GM23248 (cell line): Measurements from ENCODE around the gene NCAM1. TPM values are rescaled to one million over a fixed set of nuclear protein-coding genes. Genes with fewer than 3 reads are reported as not detected.

Experiments used
- DNase-seq: peaks from one replicate; pipeline ENCODE4 v3.0.0-alpha.2; 2015
- H2AFZ ChIP-seq: fragments of 200-600 bp; sonication (generic); 2 replicates; pipeline ENCODE4 v1.6.1; 2016; ENCODE audit warnings: antibody characterized with exemption
- H3F3A ChIP-seq: fragments of 200-600 bp; sonication (generic); 2 replicates; pipeline ENCODE4 v1.6.1; 2016; ENCODE audit warnings: mild to moderate bottlenecking, antibody characterized with exemption, mixed run types; ENCODE audit not compliant: insufficient read depth
- H3K27ac ChIP-seq: fragments of 200-600 bp; sonication (generic); 2 replicates; pipeline ENCODE4 v1.5.1; 2016; ENCODE audit warnings: mild to moderate bottlenecking
- H3K27me3 ChIP-seq: fragments of 200-600 bp; sonication (generic); replicated peaks from 2 replicates; pipeline ENCODE4 v1.6.1; 2016; ENCODE audit warnings: mild to moderate bottlenecking; ENCODE audit not compliant: insufficient read depth
- H3K36me3 ChIP-seq: fragments of 200-600 bp; sonication (generic); 2 replicates; pipeline ENCODE4 v1.6.1; 2016; ENCODE audit warnings: low read depth, mild to moderate bottlenecking
- H3K4me1 ChIP-seq: fragments of 200-600 bp; sonication (generic); 2 replicates; pipeline ENCODE4 v1.6.1; 2016; ENCODE audit warnings: mild to moderate bottlenecking; ENCODE audit not compliant: insufficient read depth
- H3K4me2 ChIP-seq: fragments of 200-600 bp; sonication (generic); one replicate; pipeline ENCODE4 v1.6.1; 2016; ENCODE audit warnings: mild to moderate bottlenecking; ENCODE audit not compliant: unreplicated experiment
- H3K4me3 ChIP-seq: fragments of 200-600 bp; sonication (generic); 2 replicates; pipeline ENCODE4 v1.5.1; 2016; ENCODE audit warnings: mild to moderate bottlenecking
- H3K79me2 ChIP-seq: fragments of 200-600 bp; sonication (generic); 2 replicates; pipeline ENCODE4 v1.6.1; 2016; ENCODE audit warnings: mild to moderate bottlenecking; ENCODE audit not compliant: insufficient read depth
- H3K9ac ChIP-seq: fragments of 200-600 bp; sonication (generic); 2 replicates; pipeline ENCODE4 v1.6.1; 2016; ENCODE audit warnings: mild to moderate bottlenecking
- H3K9me2 ChIP-seq: fragments of 200-600 bp; sonication (generic); 2 replicates; pipeline ENCODE4 v1.6.1; 2016; ENCODE audit warnings: mixed run types, mild to moderate bottlenecking, moderate library complexity; ENCODE audit not compliant: insufficient read depth
- H3K9me3 ChIP-seq: fragments of 200-600 bp; sonication (generic); one replicate; pipeline ENCODE4 v1.6.1; 2017; ENCODE audit warnings: low read depth
- H4K20me1 ChIP-seq: fragments of 200-600 bp; sonication (generic); 2 replicates; pipeline ENCODE4 v1.6.0; 2016; ENCODE audit not compliant: insufficient read depth
- EZH2 ChIP-seq: fragments of 200-600 bp; sonication (generic); IDR thresholded peaks from 2 replicates; pipeline ENCODE4 v1.6.1; 2018; ENCODE audit warnings: antibody characterized with exemption, mild to moderate bottlenecking; ENCODE audit not compliant: insufficient read depth, poor library complexity, severe bottlenecking
- EZH2phosphoT487 ChIP-seq: fragments of 200-600 bp; sonication (generic); IDR thresholded peaks from 2 replicates; pipeline ENCODE4 v1.6.1; 2018; ENCODE audit warnings: antibody characterized with exemption, moderate library complexity, mild to moderate bottlenecking, low read depth; ENCODE audit not compliant: insufficient read depth
- WGBS, 2 experiments: methylation state at CpG; one replicate each; pipeline ENCODE4 v1.1.6; 2015 to 2017; ENCODE audit warnings: low lambda C conversion rate in 2 of 2, low coverage in 1 of 2; ENCODE audit errors: missing lambda C conversion rate in 2 of 2; 5-methylcytosine and 5-hydroxymethylcytosine counted together
- in situ Hi-C: fragments of 300-500 bp; cut with MboI; formaldehyde crosslinking; loops from 2 replicates; pipeline ENCODE4 v1.15.0; 2020
- polyA plus RNA-seq: library from polyadenylated mRNA; unstranded; fragments of >200 nt; fragmentation: Nextera tagmentation; extraction: Ambion mirVana; gene quantifications from 2 replicates; pipeline ENCODE4 v1.2.1, GENCODE V29; 2016
- total RNA-seq: library from RNA; depleted of rRNA; stranded (reverse); fragments of >200 nt; shearing (Covaris generic); gene quantifications from 2 replicates; pipeline ENCODE4 v1.2.3, GENCODE V29; 2014

The NCAM1 gene
- total and polyA plus RNA-seq, 2 experiments from 2014 or later, result 1.5 to 1.8 TPM

- Histone ChIP-seq H3K27me3 (peaks cover 49% of the 10 kb centered on the region), H3K4me1 (no peaks in the 10 kb centered on the region), H3K36me3 (no peaks in the 10 kb centered on the region), H3K9me2 (no peaks in the 10 kb centered on the region), H3F3A (no peaks in the 10 kb centered on the region), H4K20me1 (no peaks in the 10 kb centered on the region), H3K9me3 (no peaks in the 10 kb centered on the region), H3K79me2 (no peaks in the 10 kb centered on the region), H3K9ac (no peak overlapping the region), H2AFZ (no peak overlapping the region), H3K4me2 (no peak overlapping the region), H3K27ac (no peak overlapping the region), H3K4me3 (no peak overlapping the region)
- 32 to 42% methylated on average over 4 of the region's 4 CpGs for WGBS, 2 experiments
- TF ChIP-seq EZH2phosphoT487 (no peak), EZH2 (no peak)
- in situ Hi-C loops, result no loop called here
- peak; percentile 68 for DNase-seq
Observed at GRCh38 chr11:112958670-112959069, 2.5 kb upstream of the NCAM1 start.

GRCh38 chr11:112961751-112962578, 745 bp downstream of the NCAM1 start:
- peaks cover 59% of the 10 kb centered on the region for H3K27me3 ChIP-seq
- peak overlapping the region; percentile 81 for H3K4me2 ChIP-seq
- peak overlapping the region; percentile 70 for H2AFZ ChIP-seq
- H3K9ac ChIP-seq, result no peak overlapping the region
- no peaks in the 10 kb centered on the region for H3K9me3 ChIP-seq
- H3K36me3 ChIP-seq, result no peaks in the 10 kb centered on the region
- in situ Hi-C loops, result no loop called here
- H3F3A ChIP-seq, result no peaks in the 10 kb centered on the region
- TF ChIP-seq EZH2phosphoT487 (peak; percentile 65; the same call in 1 of the 2 replicates), EZH2 (no peak)
- H3K79me2 ChIP-seq, result no peaks in the 10 kb centered on the region
- H4K20me1 ChIP-seq, result no peaks in the 10 kb centered on the region
- no peaks in the 10 kb centered on the region for H3K9me2 ChIP-seq
- peak overlapping the region; percentile 65 for H3K4me3 ChIP-seq
- H3K27ac ChIP-seq, result no peak overlapping the region
- 1 to 2% methylated on average over 66 to 67 of the region's 82 CpGs for WGBS, 2 experiments
- no peaks in the 10 kb centered on the region for H3K4me1 ChIP-seq
- peak; percentile 30 for DNase-seq

GRCh38 chr11:112962579-112963367, 1.6 kb downstream of the NCAM1 start:
- peak; percentile 47 for DNase-seq
- H3K27me3 ChIP-seq, result peaks cover 58% of the 10 kb centered on the region
- H4K20me1 ChIP-seq, result no peaks in the 10 kb centered on the region
- TF ChIP-seq EZH2 (peak; percentile 83), EZH2phosphoT487 (no peak)
- H3K9me3 ChIP-seq, result no peaks in the 10 kb centered on the region
- no peaks in the 10 kb centered on the region for H3F3A ChIP-seq
- no peaks in the 10 kb centered on the region for H3K9me2 ChIP-seq
- H3K4me3 ChIP-seq, result peak overlapping the region; percentile 65
- WGBS, 2 experiments, result 1% methylated on average over 60 to 64 of the region's 67 CpGs
- H3K4me2 ChIP-seq, result peak overlapping the region; percentile 81
- H3K79me2 ChIP-seq, result no peaks in the 10 kb centered on the region
- H2AFZ ChIP-seq, result peak overlapping the region; percentile 70
- no peak overlapping the region for H3K9ac ChIP-seq
- no peaks in the 10 kb centered on the region for H3K36me3 ChIP-seq
- in situ Hi-C loops, result no loop called here
- H3K4me1 ChIP-seq, result no peaks in the 10 kb centered on the region
- H3K27ac ChIP-seq, result no peak overlapping the region

GRCh38 chr11:112963368-112963955, 2.2 kb downstream of the NCAM1 start:
- Histone ChIP-seq H3K4me1 (no peaks in the 10 kb centered on the region), H4K20me1 (no peaks in the 10 kb centered on the region), H3K79me2 (no peaks in the 10 kb centered on the region), H3K9ac (no peak overlapping the region), H3K36me3 (no peaks in the 10 kb centered on the region), H3F3A (no peaks in the 10 kb centered on the region), H3K9me3 (no peaks in the 10 kb centered on the region), H3K4me3 (peak overlapping the region; percentile 65), H3K27me3 (peaks cover 60% of the 10 kb centered on the region), H3K4me2 (peak overlapping the region; percentile 81), H3K9me2 (no peaks in the 10 kb centered on the region), H3K27ac (no peak overlapping the region), H2AFZ (peak overlapping the region; percentile 44)
- 8 to 11% methylated on average over 46 to 47 of the region's 48 CpGs for WGBS, 2 experiments
- no peak for DNase-seq
- no peak for TF ChIP-seq EZH2
- no peak for TF ChIP-seq EZH2phosphoT487
- in situ Hi-C loops, result no loop called here
